HCT116 (cell line): ENCODE data around the gene SLC66A2. TPM values are rescaled to one million over a fixed set of nuclear protein-coding genes. Genes with fewer than 3 reads are reported as not detected.

ENCODE experiments used
- ATAC-seq: fragments of 200-7000 bp; cut with Tn5 transposase; 2 replicates; pipeline ENCODE4 v1.9.1; 2020; ENCODE audit warnings: mild to moderate bottlenecking, moderate library complexity
- BruUV-seq: library from RNA; stranded (reverse); fragments of 400-500 nt; replicated peaks from 2 replicates; lab custom pipeline; 2021; lab: Mats Ljungman, UMichigan
- CTCF ChIA-PET: fragments of 300-600 bp; sonication (Branson Sonifier 250); formaldehyde crosslinking; loops from one replicate; lab custom pipeline; 2021; ENCODE audit warnings: antibody characterized with exemption; lab: Charles Lee
- POLR2A ChIA-PET: fragments of 300-600, 350-600 bp; sonication (Branson Sonifier 250); formaldehyde crosslinking; loops from one replicate; lab custom pipeline; 2021; ENCODE audit warnings: antibody characterized with exemption; lab: Charles Lee
- RAD21 ChIA-PET, 2 experiments: fragments of 300-600 bp; sonication (Branson Sonifier 250); formaldehyde crosslinking; loops; one replicate each; lab custom pipeline; 2023; ENCODE audit warnings: low total read pairs in 2 of 2; ENCODE audit not compliant: uncharacterized antibody in 2 of 2, unreplicated experiment in 2 of 2, low non-redundant PET in 1 of 2; lab: Charles Lee
- DNase-seq: peaks from one replicate; pipeline ENCODE4 v3.0.0-alpha.2; 2010; ENCODE audit warnings: low read depth, low spot score
- H2AFZ ChIP-seq: fragments of 200-600 bp; shearing (Covaris generic), sonication (generic); 2 replicates; pipeline ENCODE4 v1.6.1; 2017; ENCODE audit warnings: low read depth, mixed run types, mixed read lengths, antibody characterized with exemption, low read length; ENCODE audit not compliant: poor library complexity, severe bottlenecking
- H3K27ac ChIP-seq: 2 replicates; pipeline ENCODE4 v1.5.1; 2012; ENCODE audit warnings: low read depth, low read length
- H3K27me3 ChIP-seq: fragments of 200-600 bp; sonication (generic); 2 replicates; pipeline ENCODE4 v1.6.1; 2016; ENCODE audit warnings: mixed run types, low read length, mixed read lengths; ENCODE audit not compliant: insufficient read depth
- H3K36me3 ChIP-seq, 2 experiments: fragments of 200-500 bp in 1 of 2; fragments of 200-600 bp in 1 of 2; sonication (Bioruptor generic) in 1 of 2; sonication (generic) in 1 of 2; 2 replicates each; pipeline versions ENCODE4 v1.5.1 to v1.6.1; 2014 to 2016; ENCODE audit warnings: low read length in 2 of 2, inconsistent platforms in 1 of 2, mixed read lengths in 1 of 2, mixed run types in 1 of 2; ENCODE audit not compliant: insufficient read depth in 2 of 2, control insufficient read depth in 1 of 2
- H3K4me1 ChIP-seq, 2 experiments: fragments of 200-600 bp in 1 of 2; sonication (generic) in 1 of 2; 2 replicates each; pipeline versions ENCODE4 v1.5.1 to v1.6.1; 2012 to 2017; ENCODE audit warnings: low read length in 2 of 2, inconsistent platforms in 1 of 2, mild to moderate bottlenecking in 1 of 2, mixed read lengths in 1 of 2, mixed run types in 1 of 2, moderate library complexity in 1 of 2; ENCODE audit not compliant: insufficient read depth in 2 of 2, control insufficient read depth in 1 of 2
- H3K4me2 ChIP-seq: fragments of 200-600 bp; sonication (generic); 2 replicates; pipeline ENCODE4 v1.6.1; 2017; ENCODE audit warnings: mixed run types, low read length, mixed read lengths
- H3K4me3 ChIP-seq, 2 experiments: fragments of 200-600 bp in 1 of 2; sonication (generic) in 1 of 2; replicated peaks in 1 of 2; 2 replicates each; pipeline ENCODE4 v1.5.1; 2011 to 2016; ENCODE audit warnings: low read length in 2 of 2, control low read depth in 1 of 2, low read depth in 1 of 2, mild to moderate bottlenecking in 1 of 2, mixed read lengths in 1 of 2, mixed run types in 1 of 2
- H3K79me2 ChIP-seq: fragments of 200-600 bp; sonication (generic); 2 replicates; pipeline ENCODE4 v1.6.1; 2017; ENCODE audit warnings: mild to moderate bottlenecking, mixed run types, low read length, moderate library complexity, mixed read lengths; ENCODE audit not compliant: insufficient read depth
- H3K9ac ChIP-seq: fragments of 200-600 bp; sonication (generic); 2 replicates; pipeline ENCODE4 v1.6.1; 2016; ENCODE audit warnings: low read length, mixed read lengths
- H3K9me2 ChIP-seq: fragments of 200-600 bp; sonication (generic), shearing (Covaris generic); 2 replicates; pipeline ENCODE4 v1.6.1; 2017; ENCODE audit warnings: mixed run types, mild to moderate bottlenecking, moderate library complexity; ENCODE audit not compliant: insufficient read depth
- H3K9me3 ChIP-seq, 2 experiments: fragments of 200-500 bp in 1 of 2; fragments of 200-600 bp in 1 of 2; sonication (Bioruptor generic) in 1 of 2; sonication (generic) in 1 of 2; 2 replicates each; pipeline ENCODE4 v1.6.1; 2014 to 2017; ENCODE audit warnings: low read length in 2 of 2, mixed read lengths in 2 of 2, inconsistent platforms in 1 of 2, low read depth in 1 of 2, mild to moderate bottlenecking in 1 of 2, mixed run types in 1 of 2, moderate library complexity in 1 of 2; ENCODE audit not compliant: control insufficient read depth in 1 of 2, insufficient read depth in 1 of 2
- H4K20me1 ChIP-seq: fragments of 200-600 bp; sonication (generic), shearing (Covaris generic); 2 replicates; pipeline ENCODE4 v1.6.1; 2017; ENCODE audit warnings: mixed run types, mild to moderate bottlenecking, moderate library complexity; ENCODE audit not compliant: insufficient read depth
- CBX3 ChIP-seq: IDR thresholded peaks from 2 replicates; pipeline ENCODE4 v1.6.1; 2012; ENCODE audit warnings: low read depth
- CEBPB ChIP-seq: IDR thresholded peaks from 2 replicates; pipeline ENCODE4 v1.6.1; 2012; ENCODE audit warnings: low read depth
- EGR1 ChIP-seq: IDR thresholded peaks from 2 replicates; pipeline ENCODE4 v1.6.1; 2012; ENCODE audit warnings: low read depth
- FOSL1 ChIP-seq: IDR thresholded peaks from 2 replicates; pipeline ENCODE4 v1.6.1; 2012; ENCODE audit warnings: low read depth
- POLR2A ChIP-seq: IDR thresholded peaks from 2 replicates; pipeline ENCODE4 v1.7.0; 2011; ENCODE audit warnings: borderline replicate concordance; ENCODE audit not compliant: insufficient read depth, insufficient read length; ENCODE audit errors: extremely low read depth
- POLR2AphosphoS5 ChIP-seq: IDR thresholded peaks from 2 replicates; pipeline ENCODE4 v1.6.1; 2011; ENCODE audit warnings: mild to moderate bottlenecking, low read depth, low read length, moderate library complexity
- SIN3A ChIP-seq: IDR thresholded peaks from 2 replicates; pipeline ENCODE4 v1.6.1; 2012; ENCODE audit warnings: low read depth
- SP1 ChIP-seq: IDR thresholded peaks from 2 replicates; pipeline ENCODE4 v1.6.1; 2012; ENCODE audit warnings: low read depth
- SRF ChIP-seq: IDR thresholded peaks from 2 replicates; pipeline ENCODE4 v1.6.1; 2012; ENCODE audit warnings: low read depth
- TCF7L2 ChIP-seq: IDR thresholded peaks from 2 replicates; pipeline ENCODE4 v1.7.0; 2011; ENCODE audit warnings: borderline replicate concordance, inconsistent platforms; ENCODE audit not compliant: insufficient read depth, insufficient read length; ENCODE audit errors: extremely low read depth
- ZFX ChIP-seq: fragments of 450-650 bp; IDR thresholded peaks from 2 replicates; pipeline ENCODE4 v1.6.1; 2017
- ZNF274 ChIP-seq: fragments of 200-500 bp; sonication (Bioruptor generic); IDR thresholded peaks from 2 replicates; pipeline ENCODE4 v1.6.1; 2014; ENCODE audit warnings: mild to moderate bottlenecking, low read depth, low read length, inconsistent platforms
- intact Hi-C: fragments of 100-400 bp; cut with micrococcal nuclease; formaldehyde crosslinking; loops from 2 replicates; pipeline ENCODE4 v1.10.0; 2022
- total RNA-seq: library from RNA; stranded (reverse); gene quantifications from one replicate; pipeline ENCODE4 v1.2.1, GENCODE V29; 2021; ENCODE audit not compliant: unreplicated experiment
- TF ChIP-seq, protein P1 (sequence below): IDR thresholded peaks from 2 replicates; pipeline ENCODE4 v1.6.1; 2011; ENCODE audit warnings: mild to moderate bottlenecking, low read length, moderate library complexity; ENCODE audit not compliant: insufficient replicate concordance; ENCODE audit errors: extremely low read depth

Gene SLC66A2
- total RNA-seq, 1 experiment from 2014 or later = 44.9 TPM

DNA sequence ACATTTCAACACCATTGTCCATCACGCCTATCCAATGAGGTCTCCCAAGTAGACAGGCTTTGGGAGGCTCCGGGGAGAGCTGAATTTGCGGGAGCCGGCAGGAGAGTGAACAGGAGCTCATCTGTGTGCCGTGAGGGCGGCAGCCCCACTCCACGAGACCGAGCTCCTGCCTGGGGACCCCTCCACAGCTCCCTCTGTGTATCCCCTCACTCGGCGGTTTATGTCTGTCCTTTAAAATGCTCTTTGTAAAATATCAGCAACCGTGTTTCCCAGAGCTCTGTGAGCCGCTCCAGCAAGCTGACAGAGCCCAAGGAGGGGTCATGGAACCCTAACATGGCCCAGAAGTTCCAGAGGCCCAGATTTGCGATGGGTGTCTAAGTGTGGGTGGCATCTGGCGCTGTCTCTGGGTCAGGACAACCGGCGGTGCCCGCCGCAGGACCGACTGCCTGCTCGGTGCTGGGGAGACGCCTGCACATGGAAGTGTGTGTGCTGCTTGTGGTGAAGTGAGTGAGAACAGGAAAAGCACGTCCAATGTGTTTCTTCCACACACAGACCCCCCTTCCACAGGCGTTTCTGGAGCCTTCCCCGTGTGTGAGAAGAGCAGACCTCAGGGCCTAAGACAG lies 34.8 kb downstream of the SLC66A2 start:
- no TSS peak for BruUV-seq
- no peak overlapping the region for H3K9ac ChIP-seq
- POLR2A ChIA-PET = no interaction called here

More for the DNA sequence above, 34.8 kb downstream of the SLC66A2 start:
- TF ChIP-seq SIN3A (no peak), CBX3 (no peak), CEBPB (no peak), ZNF274 (no peak), POLR2A (no peak), POLR2AphosphoS5 (no peak), TCF7L2 (no peak), SRF (no peak), SP1 (no peak), EGR1 (no peak), ZFX (no peak), FOSL1 (no peak)
- TF ChIP-seq, protein P1, sequence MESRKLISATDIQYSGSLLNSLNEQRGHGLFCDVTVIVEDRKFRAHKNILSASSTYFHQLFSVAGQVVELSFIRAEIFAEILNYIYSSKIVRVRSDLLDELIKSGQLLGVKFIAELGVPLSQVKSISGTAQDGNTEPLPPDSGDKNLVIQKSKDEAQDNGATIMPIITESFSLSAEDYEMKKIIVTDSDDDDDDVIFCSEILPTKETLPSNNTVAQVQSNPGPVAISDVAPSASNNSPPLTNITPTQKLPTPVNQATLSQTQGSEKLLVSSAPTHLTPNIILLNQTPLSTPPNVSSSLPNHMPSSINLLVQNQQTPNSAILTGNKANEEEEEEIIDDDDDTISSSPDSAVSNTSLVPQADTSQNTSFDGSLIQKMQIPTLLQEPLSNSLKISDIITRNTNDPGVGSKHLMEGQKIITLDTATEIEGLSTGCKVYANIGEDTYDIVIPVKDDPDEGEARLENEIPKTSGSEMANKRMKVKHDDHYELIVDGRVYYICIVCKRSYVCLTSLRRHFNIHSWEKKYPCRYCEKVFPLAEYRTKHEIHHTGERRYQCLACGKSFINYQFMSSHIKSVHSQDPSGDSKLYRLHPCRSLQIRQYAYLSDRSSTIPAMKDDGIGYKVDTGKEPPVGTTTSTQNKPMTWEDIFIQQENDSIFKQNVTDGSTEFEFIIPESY = no peak
- Histone ChIP-seq H2AFZ (no peak overlapping the region), H3K4me1 (no peaks in the 10 kb centered on the region), H3K36me3 (peaks cover 0 to 13% of the 10 kb centered on the region in 2 experiments; a peak in 1 of 4 replicates), H3K4me3 (no peak overlapping the region), H3K9me2 (no peaks in the 10 kb centered on the region), H3K27me3 (no peaks in the 10 kb centered on the region), H3K27ac (no peak overlapping the region), H3K79me2 (peaks cover 32% of the 10 kb centered on the region; the same call in 1 of the 2 replicates), H4K20me1 (no peaks in the 10 kb centered on the region), H3K9me3 (no peaks in the 10 kb centered on the region), H3K4me2 (no peak overlapping the region)
- intact Hi-C loops = no loop called here
- ChIA-PET CTCF (no interaction called here), RAD21 (no interaction called here)
- ATAC-seq (0 out of 2 replicates have a peak, but pooled peaks have one; percentile 6), DNase-seq (no peak)
